ENCODE data around the gene UBC. TPM values are rescaled to one million over a fixed set of nuclear protein-coding genes. Genes with fewer than 3 reads are reported as not detected.

Gene UBC
- total and polyA plus RNA-seq, 9 of the 15 experiments (the other 6 are each of a cell fraction or from before 2014, with no cell fraction given): 533 to 1,153 (median 813) TPM

GRCh38 chr12:124917135-124917840, 2.8 kb upstream of the UBC start (continued):
- no peak for TF ChIP-seq CHAMP1 (IDR thresholded peaks at IDR 0.05)
- TF ChIP-seq ZNF184 (CRISPR knock-in tag; IDR thresholded peaks at IDR 0.05): no peak
- peak; percentile 100 for TF ChIP-seq NEUROD1 (IDR thresholded peaks at IDR 0.05; ENCODE audit: borderline replicate concordance, low read depth, low read length, partially characterized antibody)
- TF ChIP-seq SIRT6 (IDR thresholded peaks at IDR 0.05; ENCODE audit: low read depth, low read length): no peak
- no peak for TF ChIP-seq ZNF133 (CRISPR knock-in tag; IDR thresholded peaks at IDR 0.05)
- no peak for TF ChIP-seq ILK (tag; IDR thresholded peaks at IDR 0.05; ENCODE audit: borderline replicate concordance, low read depth)
- TF ChIP-seq ARNT (IDR thresholded peaks at IDR 0.05): no peak; a peak in 2 of 4 replicates
- TF ChIP-seq FOXK1 (CRISPR knock-in tag; IDR thresholded peaks at IDR 0.05; ENCODE audit: borderline replicate concordance): peak; percentile 86; the same call in 1 of the 2 replicates
- TF ChIP-seq STAT6 (CRISPR knock-in tag; IDR thresholded peaks at IDR 0.05): 0 out of 2 replicates have a peak, but pooled peaks have one; percentile 78
- TF ChIP-seq SAFB2 (IDR thresholded peaks at IDR 0.05; ENCODE audit: borderline replicate concordance, low read depth, low read length, severe bottlenecking): no peak
- no peak for TF ChIP-seq TCF15 (CRISPR knock-in tag; IDR thresholded peaks at IDR 0.05)
- no peak for TF ChIP-seq CBX5 (IDR thresholded peaks at IDR 0.05; ENCODE audit: borderline replicate concordance, low read depth)
- TF ChIP-seq KHSRP (IDR thresholded peaks at IDR 0.05): no peak
- TF ChIP-seq TEAD4 (IDR thresholded peaks at IDR 0.05; ENCODE audit: low read length): peak; percentile 78
- no peak for TF ChIP-seq TEAD4 (CRISPR knock-in tag; IDR thresholded peaks at IDR 0.05; ENCODE audit: borderline replicate concordance)
- TF ChIP-seq ATF4 (CRISPR knock-in tag; IDR thresholded peaks at IDR 0.05): 0 out of 2 replicates have a peak, but pooled peaks have one; percentile 1
- TF ChIP-seq ZNF165 (CRISPR knock-in tag; IDR thresholded peaks at IDR 0.05; ENCODE audit: borderline replicate concordance): no peak
- TF ChIP-seq ZNF121 (CRISPR knock-in tag; conservative IDR thresholded peaks at IDR 0.05): no peak
- peak; percentile 67 for TF ChIP-seq ZBTB2 (IDR thresholded peaks at IDR 0.05)

Data from K562 (cell line).